Cardiac fibroblast (primary cell): ENCODE results near the gene FANK1.

Source experiments
- DNase-seq, 2 donors: peaks; one replicate each; pipeline versions ENCODE4 v3.0.0 to v3.0.0-alpha.2; 2010; ENCODE audit warnings: low read depth in 2 of 2
- H3K4me3 ChIP-seq, 2 donors: replicated peaks in 1 of 2; 1 replicate in 1 of 2; 2 replicates in 1 of 2; pipeline ENCODE4 v1.5.1; 2011; ENCODE audit warnings: low read depth in 2 of 2, low read length in 2 of 2, mild to moderate bottlenecking in 2 of 2, moderate library complexity in 1 of 2
- CTCF ChIP-seq: IDR thresholded peaks from one replicate; pipeline ENCODE4 v1.5.1; 2011; ENCODE audit warnings: low read depth, mild to moderate bottlenecking, low read length, inconsistent platforms

FANK1 gene

DNA sequence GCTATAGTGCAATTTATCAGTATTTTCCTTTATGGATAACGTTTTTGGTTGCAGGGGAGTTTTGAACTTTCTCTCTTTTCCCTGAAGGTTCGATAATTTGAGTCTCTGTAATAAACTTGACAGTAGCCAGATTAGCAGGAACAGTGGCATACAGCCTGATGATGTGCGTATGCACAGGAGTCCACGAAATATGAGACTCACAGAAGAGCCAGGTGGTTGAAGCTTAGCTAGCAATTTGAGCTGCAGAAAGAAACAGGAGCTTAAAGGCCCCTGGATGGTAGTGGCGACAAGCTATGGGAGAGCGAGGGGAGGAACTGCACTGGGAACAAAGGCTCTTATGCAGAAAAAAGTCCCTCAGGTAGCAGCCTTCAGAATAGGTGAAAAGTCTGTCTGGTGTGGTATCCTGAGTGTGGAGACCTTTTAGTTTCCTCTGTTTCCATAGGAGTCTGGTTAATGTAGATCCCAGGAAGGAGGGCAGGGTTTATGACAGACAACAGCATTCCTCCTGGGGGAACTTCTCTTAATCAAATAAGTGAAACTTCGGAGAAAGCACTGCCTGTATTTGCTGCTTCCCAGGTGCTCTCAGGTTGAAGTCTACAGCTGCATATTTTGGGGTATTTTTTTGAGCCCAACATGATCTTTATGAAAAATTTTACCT lies 32.7 kb downstream of the FANK1 start:
- no peak for TF ChIP-seq CTCF
- H3K4me3 ChIP-seq, result no peak overlapping the region
- no peak for DNase-seq

DNA sequence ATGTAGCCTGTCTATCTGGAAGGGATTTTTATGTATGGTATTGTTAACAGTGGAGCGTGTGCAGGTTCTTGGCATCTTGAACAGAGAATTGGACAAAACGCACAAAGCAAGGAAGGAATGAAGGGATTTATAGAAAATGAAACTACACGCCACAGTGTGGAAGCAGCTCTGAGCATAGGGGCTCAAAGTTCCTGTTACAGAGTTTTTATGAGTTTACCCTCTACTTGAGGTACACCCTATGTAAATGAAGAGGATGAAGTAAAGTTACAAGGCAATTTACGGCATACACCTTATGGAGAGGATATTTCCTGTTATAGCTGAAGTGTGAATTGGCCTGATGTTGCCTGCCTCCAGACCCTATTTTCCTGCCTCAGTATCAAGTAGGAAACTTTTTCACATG lies 33.3 kb downstream of the FANK1 start:
- TF ChIP-seq CTCF, result no peak
- DNase-seq, result no peak
- H3K4me3 ChIP-seq, result no peak overlapping the region

- H3K4me3 ChIP-seq, result no peak overlapping the region
- no peak for DNase-seq
- no peak for TF ChIP-seq CTCF
Measured at GRCh38 chr10:125933693-125934092, 37.3 kb downstream of the FANK1 start.

DNA sequence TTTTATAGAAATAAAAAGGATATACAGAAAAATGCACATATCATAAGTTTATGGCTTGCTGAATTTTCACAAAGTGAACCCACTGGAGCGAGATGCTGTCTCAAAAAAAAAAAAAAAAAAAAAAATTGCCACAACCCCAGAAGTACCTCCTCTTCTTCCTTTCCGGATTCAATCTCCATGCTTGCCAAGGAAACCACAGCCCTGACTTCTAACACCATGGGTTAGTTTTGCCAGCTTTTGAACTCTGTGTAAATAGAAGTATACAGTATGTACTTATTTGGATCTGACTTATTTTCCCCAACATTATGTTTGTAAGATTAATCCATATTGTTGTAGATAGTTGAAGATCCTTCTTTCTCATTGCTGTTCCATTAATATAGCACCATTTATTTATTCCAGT lies 40.0 kb downstream of the FANK1 start:
- no peak for TF ChIP-seq CTCF
- DNase-seq, result peak in 1 of 2 donors; percentile 30
- H3K4me3 ChIP-seq, result no peak overlapping the region

GRCh38 chr10:125940515-125940914 lies 44.2 kb downstream of the FANK1 start:
- no peak for DNase-seq
- TF ChIP-seq CTCF, result no peak
- H3K4me3 ChIP-seq, result no peak overlapping the region

- no peak overlapping the region for H3K4me3 ChIP-seq
- no peak for DNase-seq
- no peak for TF ChIP-seq CTCF
Measured at GRCh38 chr10:125951290-125951689, 54.9 kb downstream of the FANK1 start.

DNA sequence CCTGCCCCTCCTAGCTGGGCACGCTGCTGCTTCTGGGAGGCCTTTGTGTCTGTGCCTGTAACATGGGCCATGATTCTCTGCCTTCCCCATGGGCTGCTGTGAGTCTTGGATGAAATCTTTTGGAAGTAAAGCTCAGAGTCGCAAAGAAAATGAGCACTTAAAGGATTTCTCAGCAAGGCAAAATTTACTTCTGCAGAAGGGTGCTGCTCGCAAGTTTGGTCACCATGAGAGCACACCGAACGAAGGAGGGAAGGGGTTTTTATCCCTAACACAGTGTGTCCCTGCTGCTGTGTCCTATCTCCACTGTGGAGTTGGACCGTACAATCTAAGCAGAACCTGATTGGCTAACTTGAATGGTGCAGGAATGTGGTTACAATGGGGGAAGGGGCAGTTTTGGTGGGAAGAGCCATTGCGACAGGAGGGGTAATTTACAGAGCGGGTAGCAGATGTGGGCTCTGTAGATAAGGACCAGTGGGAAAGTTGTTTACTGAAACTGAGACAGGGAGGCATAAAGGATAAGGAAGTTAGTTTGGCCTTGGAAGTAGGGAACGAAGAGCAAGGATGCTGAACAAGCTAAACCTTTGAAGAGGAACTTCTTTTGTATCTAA lies 57.5 kb downstream of the FANK1 start:
- no peak for DNase-seq
- no peak overlapping the region for H3K4me3 ChIP-seq
- no peak for TF ChIP-seq CTCF
